Astrocyte (in vitro differentiated cells and primary cell): ENCODE results near the gene SLC44A3.

Source experiments
- CTCF ChIP-seq: IDR thresholded peaks from 2 replicates; pipeline ENCODE4 v1.5.1; 2011; ENCODE audit warnings: low read depth, mild to moderate bottlenecking, inconsistent platforms, low read length, moderate library complexity; ENCODE audit not compliant: insufficient read depth
- EZH2 ChIP-seq: IDR thresholded peaks from 2 replicates; pipeline ENCODE4 v1.6.1; 2012; ENCODE audit warnings: mild to moderate bottlenecking, low read length, inconsistent platforms; ENCODE audit not compliant: insufficient read depth

- TF ChIP-seq CTCF (no peak), EZH2 (no peak)
Observed at GRCh38 chr1:94773931-94774422, 46.2 kb upstream of the SLC44A3 start.
